DOHH2 (cell line): ENCODE data around the gene RNF217.

Experiments used
- H3F3A ChIP-seq: fragments of 200-600 bp; sonication (generic), shearing (Covaris generic); 2 replicates; pipeline ENCODE4 v1.6.0; 2016; ENCODE audit warnings: antibody characterized with exemption, mild to moderate bottlenecking; ENCODE audit not compliant: control insufficient read depth, insufficient read depth
- H3K27ac ChIP-seq: fragments of 200-600 bp; sonication (generic); 2 replicates; pipeline ENCODE4 v1.5.1; 2014; ENCODE audit warnings: low read depth, mild to moderate bottlenecking, low read length, moderate library complexity
- H3K27me3 ChIP-seq: fragments of 200-600 bp; sonication (generic); 2 replicates; pipeline ENCODE4 v1.6.1; 2014; ENCODE audit warnings: mild to moderate bottlenecking, low read length, mixed read lengths; ENCODE audit not compliant: control insufficient read depth
- H3K36me3 ChIP-seq: fragments of 200-600 bp; sonication (generic); 2 replicates; pipeline ENCODE4 v1.6.1; 2014; ENCODE audit warnings: mild to moderate bottlenecking, low read length, moderate library complexity, mixed read lengths; ENCODE audit not compliant: control insufficient read depth
- H3K4me1 ChIP-seq: fragments of 200-600 bp; sonication (generic); 2 replicates; pipeline ENCODE4 v1.6.1; 2014; ENCODE audit warnings: mild to moderate bottlenecking, low read length, mixed read lengths; ENCODE audit not compliant: control insufficient read depth
- H3K4me2 ChIP-seq: fragments of 200-600 bp; sonication (generic); 2 replicates; pipeline ENCODE4 v1.6.0; 2014; ENCODE audit warnings: mild to moderate bottlenecking, low read length, moderate library complexity
- H3K4me3 ChIP-seq: fragments of 200-600 bp; sonication (generic); 2 replicates; pipeline ENCODE4 v1.5.1; 2014; ENCODE audit warnings: mild to moderate bottlenecking, low read length, mixed read lengths
- H3K79me2 ChIP-seq: fragments of 200-600 bp; sonication (generic); 2 replicates; pipeline ENCODE4 v1.6.1; 2014; ENCODE audit warnings: mild to moderate bottlenecking, low read length, mixed read lengths; ENCODE audit not compliant: control insufficient read depth
- H3K9me2 ChIP-seq: fragments of 200-600 bp; sonication (generic); replicated peaks from 2 replicates; pipeline ENCODE4 v1.6.1; 2014; ENCODE audit warnings: mild to moderate bottlenecking, low read length, mixed read lengths; ENCODE audit not compliant: control insufficient read depth
- H3K9me3 ChIP-seq: fragments of 200-600 bp; sonication (generic); 2 replicates; pipeline ENCODE4 v1.6.1; 2014; ENCODE audit warnings: antibody characterized with exemption, low read length, mixed read lengths; ENCODE audit not compliant: control insufficient read depth, insufficient read depth
- H4K20me1 ChIP-seq: fragments of 200-600 bp; sonication (generic); 2 replicates; pipeline ENCODE4 v1.6.0; 2014; ENCODE audit warnings: low read depth, mild to moderate bottlenecking, antibody characterized with exemption, low read length, moderate library complexity; ENCODE audit not compliant: control insufficient read depth, insufficient read depth
- CTCF ChIP-seq: fragments of 200-600 bp; sonication (generic); IDR thresholded peaks from one replicate; pipeline ENCODE4 v1.5.1; 2014; ENCODE audit warnings: antibody characterized with exemption, mild to moderate bottlenecking, low read depth, low read length; ENCODE audit not compliant: poor library complexity, severe bottlenecking
- EZH2phosphoT487 ChIP-seq: fragments of 200-600 bp; sonication (generic); IDR thresholded peaks from 2 replicates; pipeline ENCODE4 v1.6.1; 2017; ENCODE audit warnings: borderline replicate concordance, mild to moderate bottlenecking, antibody characterized with exemption, low read length, moderate library complexity, mixed read lengths

The RNF217 gene

GRCh38 chr6:124979294-124979678, 17.0 kb downstream of the RNF217 start:
- H3K36me3 ChIP-seq, result no peaks in the 10 kb centered on the region
- no peaks in the 10 kb centered on the region for H3K4me1 ChIP-seq
- H3K9me2 ChIP-seq, result no peaks in the 10 kb centered on the region
- H3K4me2 ChIP-seq, result no peak overlapping the region
- no peaks in the 10 kb centered on the region for H3K27me3 ChIP-seq
- no peak overlapping the region for H3K27ac ChIP-seq
- H4K20me1 ChIP-seq, result no peaks in the 10 kb centered on the region
- no peaks in the 10 kb centered on the region for H3K79me2 ChIP-seq
- peaks cover 8% of the 10 kb centered on the region; the same call in 1 of the 2 replicates for H3K9me3 ChIP-seq
- no peak overlapping the region for H3K4me3 ChIP-seq
- H3F3A ChIP-seq, result no peaks in the 10 kb centered on the region
- TF ChIP-seq EZH2phosphoT487 (no peak), CTCF (no peak)

GRCh38 chr6:124982669-124983068, 20.4 kb downstream of the RNF217 start:
- Histone ChIP-seq H4K20me1 (no peaks in the 10 kb centered on the region), H3K36me3 (no peaks in the 10 kb centered on the region), H3K4me3 (no peak overlapping the region), H3K27ac (no peak overlapping the region), H3K4me2 (no peak overlapping the region), H3K4me1 (no peaks in the 10 kb centered on the region), H3K9me3 (peaks cover 8% of the 10 kb centered on the region; the same call in 1 of the 2 replicates), H3K27me3 (no peaks in the 10 kb centered on the region), H3K79me2 (no peaks in the 10 kb centered on the region), H3F3A (no peaks in the 10 kb centered on the region), H3K9me2 (no peaks in the 10 kb centered on the region)
- TF ChIP-seq EZH2phosphoT487, result no peak
- TF ChIP-seq CTCF, result no peak

GRCh38 chr6:124983383-124984083, 21.3 kb downstream of the RNF217 start:
- Histone ChIP-seq H3K4me3 (no peak overlapping the region), H3K27me3 (no peaks in the 10 kb centered on the region), H3K36me3 (no peaks in the 10 kb centered on the region), H3K9me3 (peaks cover 3% of the 10 kb centered on the region; the same call in 1 of the 2 replicates), H3K79me2 (no peaks in the 10 kb centered on the region), H3F3A (no peaks in the 10 kb centered on the region), H3K27ac (no peak overlapping the region), H3K4me2 (no peak overlapping the region), H3K4me1 (no peaks in the 10 kb centered on the region), H3K9me2 (no peaks in the 10 kb centered on the region), H4K20me1 (no peaks in the 10 kb centered on the region)
- TF ChIP-seq EZH2phosphoT487, result no peak
- no peak for TF ChIP-seq CTCF
